ENCODE measurements around the gene ATG9B.

GRCh38 chr7:151047976-151048815, 23.9 kb upstream of the ATG9B start, which contains the start of gene ASIC3:
- TF ChIP-seq, protein P1, sequence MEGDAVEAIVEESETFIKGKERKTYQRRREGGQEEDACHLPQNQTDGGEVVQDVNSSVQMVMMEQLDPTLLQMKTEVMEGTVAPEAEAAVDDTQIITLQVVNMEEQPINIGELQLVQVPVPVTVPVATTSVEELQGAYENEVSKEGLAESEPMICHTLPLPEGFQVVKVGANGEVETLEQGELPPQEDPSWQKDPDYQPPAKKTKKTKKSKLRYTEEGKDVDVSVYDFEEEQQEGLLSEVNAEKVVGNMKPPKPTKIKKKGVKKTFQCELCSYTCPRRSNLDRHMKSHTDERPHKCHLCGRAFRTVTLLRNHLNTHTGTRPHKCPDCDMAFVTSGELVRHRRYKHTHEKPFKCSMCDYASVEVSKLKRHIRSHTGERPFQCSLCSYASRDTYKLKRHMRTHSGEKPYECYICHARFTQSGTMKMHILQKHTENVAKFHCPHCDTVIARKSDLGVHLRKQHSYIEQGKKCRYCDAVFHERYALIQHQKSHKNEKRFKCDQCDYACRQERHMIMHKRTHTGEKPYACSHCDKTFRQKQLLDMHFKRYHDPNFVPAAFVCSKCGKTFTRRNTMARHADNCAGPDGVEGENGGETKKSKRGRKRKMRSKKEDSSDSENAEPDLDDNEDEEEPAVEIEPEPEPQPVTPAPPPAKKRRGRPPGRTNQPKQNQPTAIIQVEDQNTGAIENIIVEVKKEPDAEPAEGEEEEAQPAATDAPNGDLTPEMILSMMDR (IDR thresholded peaks at IDR 0.05), result no peak
- TF ChIP-seq POLR2A (IDR thresholded peaks at IDR 0.05) (no peak), EP300 (IDR thresholded peaks at IDR 0.05) (no peak), POLR2AphosphoS5 (IDR thresholded peaks at IDR 0.05) (no peak)

Data from suprapubic skin (tissue), 4 donors.